ACHN (cell line): ENCODE measurements around the gene RETN.

ENCODE experiments used
- DNase-seq: peaks from one replicate; pipeline ENCODE4 v3.0.0-alpha.2; 2015
- in situ Hi-C: cut with HindIII; loops from 2 replicates; pipeline ENCODE4 v1.10.0; 2017; ENCODE audit warnings: low sequenced_read_pairs, low pct_ligation_motif_present, low pct_unique_long_range_greater_than_20kb

RETN gene

GRCh38 chr19:7699417-7700401 lies 30.9 kb downstream of the RETN start:
- in situ Hi-C loops = no loop called here
- no peak for DNase-seq

- in situ Hi-C loops = no loop called here
Measured at GRCh38 chr19:7701049-7701653, 32.3 kb downstream of the RETN start.

GRCh38 chr19:7701654-7702457 lies 33.0 kb downstream of the RETN start, which contains the start of gene FCER2:
FCER2 (minus strand) TSS chr19:7702131; CDS start chr19:7699760, 2,371 bp downstream.
- in situ Hi-C loops = no loop called here
- DNase-seq = no peak

More at GRCh38 chr19:7701049-7701653, 32.3 kb downstream of the RETN start:
- no peak for DNase-seq

GRCh38 chr19:7703332-7703731 lies 34.5 kb downstream of the RETN start:
- in situ Hi-C loops = no loop called here
- DNase-seq = no peak

- DNase-seq = no peak
- in situ Hi-C loops = no loop called here
Measured at GRCh38 chr19:7704280-7705060, 35.6 kb downstream of the RETN start.

GRCh38 chr19:7705387-7706187 lies 36.7 kb downstream of the RETN start:
- in situ Hi-C loops = no loop called here
- no peak for DNase-seq

GRCh38 chr19:7706188-7706954 lies 37.5 kb downstream of the RETN start:
- in situ Hi-C loops = no loop called here
- no peak for DNase-seq

GRCh38 chr19:7706955-7707456 lies 38.2 kb downstream of the RETN start:
- in situ Hi-C loops = no loop called here
- DNase-seq = no peak

GRCh38 chr19:7709932-7710460 lies 41.1 kb downstream of the RETN start:
- in situ Hi-C loops = no loop called here
- DNase-seq = no peak

GRCh38 chr19:7710616-7711015 lies 41.8 kb downstream of the RETN start:
- DNase-seq = no peak
- in situ Hi-C loops = no loop called here

- no peak for DNase-seq
- in situ Hi-C loops = no loop called here
Measured at GRCh38 chr19:7715671-7716070, 46.8 kb downstream of the RETN start.

- in situ Hi-C loops = no loop called here
- DNase-seq = no peak
Measured at GRCh38 chr19:7716762-7717161, 47.9 kb downstream of the RETN start.

GRCh38 chr19:7718668-7719067 lies 49.8 kb downstream of the RETN start:
- in situ Hi-C loops = no loop called here

More at GRCh38 chr19:7718668-7719067, 49.8 kb downstream of the RETN start:
- DNase-seq = no peak
